ENCODE results near the gene RNF220. TPM values are rescaled to one million over a fixed set of nuclear protein-coding genes. Genes with fewer than 3 reads are reported as not detected.
A peak's percentile ranks its signal among the peaks of the same experiment; 100 is the strongest.

Gene RNF220
- total and polyA plus RNA-seq, 2 of the 13 experiments (the other 11 are each of a cell fraction or from before 2014, with no cell fraction given) = 48.2 to 72.1 TPM

GRCh38 chr1:44631647-44632539 is 226.8 kb downstream of the RNF220 start (continued):
- TF ChIP-seq, protein P1, sequence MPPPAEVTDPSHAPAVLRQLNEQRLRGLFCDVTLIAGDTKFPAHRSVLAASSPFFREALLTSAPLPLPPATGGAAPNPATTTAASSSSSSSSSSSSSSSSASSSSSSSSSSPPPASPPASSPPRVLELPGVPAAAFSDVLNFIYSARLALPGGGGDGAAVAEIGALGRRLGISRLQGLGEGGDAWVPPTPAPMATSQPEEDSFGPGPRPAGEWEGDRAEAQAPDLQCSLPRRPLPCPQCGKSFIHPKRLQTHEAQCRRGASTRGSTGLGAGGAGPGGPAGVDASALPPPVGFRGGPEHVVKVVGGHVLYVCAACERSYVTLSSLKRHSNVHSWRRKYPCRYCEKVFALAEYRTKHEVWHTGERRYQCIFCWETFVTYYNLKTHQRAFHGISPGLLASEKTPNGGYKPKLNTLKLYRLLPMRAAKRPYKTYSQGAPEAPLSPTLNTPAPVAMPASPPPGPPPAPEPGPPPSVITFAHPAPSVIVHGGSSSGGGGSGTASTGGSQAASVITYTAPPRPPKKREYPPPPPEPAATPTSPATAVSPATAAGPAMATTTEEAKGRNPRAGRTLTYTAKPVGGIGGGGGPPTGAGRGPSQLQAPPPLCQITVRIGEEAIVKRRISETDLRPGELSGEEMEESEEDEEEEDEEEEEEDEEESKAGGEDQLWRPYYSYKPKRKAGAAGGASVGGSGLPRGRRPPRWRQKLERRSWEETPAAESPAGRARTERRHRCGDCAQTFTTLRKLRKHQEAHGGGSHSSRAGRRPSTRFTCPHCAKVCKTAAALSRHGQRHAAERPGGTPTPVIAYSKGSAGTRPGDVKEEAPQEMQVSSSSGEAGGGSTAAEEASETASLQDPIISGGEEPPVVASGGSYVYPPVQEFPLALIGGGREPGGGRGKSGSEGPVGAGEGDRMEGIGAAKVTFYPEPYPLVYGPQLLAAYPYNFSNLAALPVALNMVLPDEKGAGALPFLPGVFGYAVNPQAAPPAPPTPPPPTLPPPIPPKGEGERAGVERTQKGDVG (CRISPR knock-in tag; IDR thresholded peaks at IDR 0.05; ENCODE audit: borderline replicate concordance) = 0 out of 2 replicates have a peak, but pooled peaks have one; percentile 77
- TF ChIP-seq GATAD1 (CRISPR knock-in tag; IDR thresholded peaks at IDR 0.05) = peak; percentile 85
- no peak for TF ChIP-seq KDM1A (CRISPR knock-in tag; IDR thresholded peaks at IDR 0.05)
- TF ChIP-seq ZNF616 (CRISPR knock-in tag; IDR thresholded peaks at IDR 0.05; ENCODE audit: low read depth) = no peak
- no peak for TF ChIP-seq ZNF790 (CRISPR knock-in tag; IDR thresholded peaks at IDR 0.05; ENCODE audit: borderline replicate concordance)
- TF ChIP-seq EEA1 (CRISPR knock-in tag; IDR thresholded peaks at IDR 0.05; ENCODE audit: borderline replicate concordance) = no peak
- TF ChIP-seq ZFY (CRISPR knock-in tag; IDR thresholded peaks at IDR 0.05) = peak; percentile 59
- no peak for TF ChIP-seq ZBTB34 (CRISPR knock-in tag; IDR thresholded peaks at IDR 0.05)
- TF ChIP-seq WIZ (CRISPR knock-in tag; IDR thresholded peaks at IDR 0.05) = no peak
- TF ChIP-seq SIN3A (IDR thresholded peaks at IDR 0.05; ENCODE audit: borderline replicate concordance, low read depth, low read length) = peak; percentile 55; the same call in 1 of the 2 replicates
- no peak for TF ChIP-seq JUNB (CRISPR knock-in tag; IDR thresholded peaks at IDR 0.05; ENCODE audit: borderline replicate concordance)
- peak; percentile 21; the same call in 1 of the 2 replicates for TF ChIP-seq IRX3 (CRISPR knock-in tag; IDR thresholded peaks at IDR 0.05; ENCODE audit: borderline replicate concordance, low read depth)
- TF ChIP-seq NFRKB (IDR thresholded peaks at IDR 0.05) = no peak
- TF ChIP-seq, protein P2, sequence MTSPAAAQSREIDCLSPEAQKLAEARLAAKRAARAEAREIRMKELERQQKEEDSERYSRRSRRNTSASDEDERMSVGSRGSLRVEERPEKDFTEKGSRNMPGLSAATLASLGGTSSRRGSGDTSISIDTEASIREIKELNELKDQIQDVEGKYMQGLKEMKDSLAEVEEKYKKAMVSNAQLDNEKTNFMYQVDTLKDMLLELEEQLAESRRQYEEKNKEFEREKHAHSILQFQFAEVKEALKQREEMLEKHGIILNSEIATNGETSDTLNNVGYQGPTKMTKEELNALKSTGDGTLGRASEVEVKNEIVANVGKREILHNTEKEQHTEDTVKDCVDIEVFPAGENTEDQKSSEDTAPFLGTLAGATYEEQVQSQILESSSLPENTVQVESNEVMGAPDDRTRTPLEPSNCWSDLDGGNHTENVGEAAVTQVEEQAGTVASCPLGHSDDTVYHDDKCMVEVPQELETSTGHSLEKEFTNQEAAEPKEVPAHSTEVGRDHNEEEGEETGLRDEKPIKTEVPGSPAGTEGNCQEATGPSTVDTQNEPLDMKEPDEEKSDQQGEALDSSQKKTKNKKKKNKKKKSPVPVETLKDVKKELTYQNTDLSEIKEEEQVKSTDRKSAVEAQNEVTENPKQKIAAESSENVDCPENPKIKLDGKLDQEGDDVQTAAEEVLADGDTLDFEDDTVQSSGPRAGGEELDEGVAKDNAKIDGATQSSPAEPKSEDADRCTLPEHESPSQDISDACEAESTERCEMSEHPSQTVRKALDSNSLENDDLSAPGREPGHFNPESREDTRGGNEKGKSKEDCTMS (CRISPR knock-in tag; conservative IDR thresholded peaks at IDR 0.05) = no peak
- TF ChIP-seq ZNF619 (CRISPR knock-in tag; IDR thresholded peaks at IDR 0.05) = no peak
- TF ChIP-seq MTF1 (CRISPR knock-in tag; IDR thresholded peaks at IDR 0.05) = no peak
- TF ChIP-seq ZNF589 (CRISPR knock-in tag; conservative IDR thresholded peaks at IDR 0.05) = no peak
- TF ChIP-seq ZMYM3 (CRISPR knock-in tag; IDR thresholded peaks at IDR 0.05) = no peak
- TF ChIP-seq ZNF451 (CRISPR knock-in tag; IDR thresholded peaks at IDR 0.05) = no peak
- no peak for TF ChIP-seq ZNF232 (CRISPR knock-in tag; IDR thresholded peaks at IDR 0.05; ENCODE audit: borderline replicate concordance)
- no peak for TF ChIP-seq ZUFSP (CRISPR knock-in tag; IDR thresholded peaks at IDR 0.05; ENCODE audit: borderline replicate concordance)
